ENCODE measurements around the gene DCAF11.
"Not testable (repeated sequence)": the region's sequence is repeated elsewhere in the genome, so short reads cannot be mapped to it uniquely, and the experiment has no call there.

The DCAF11 gene

GRCh38 chr14:24098229-24098926 is 16.2 kb upstream of the DCAF11 start:
- no peak for DNase-seq

GRCh38 chr14:24098927-24099813 is 15.4 kb upstream of the DCAF11 start:
- no peak for DNase-seq

DNA sequence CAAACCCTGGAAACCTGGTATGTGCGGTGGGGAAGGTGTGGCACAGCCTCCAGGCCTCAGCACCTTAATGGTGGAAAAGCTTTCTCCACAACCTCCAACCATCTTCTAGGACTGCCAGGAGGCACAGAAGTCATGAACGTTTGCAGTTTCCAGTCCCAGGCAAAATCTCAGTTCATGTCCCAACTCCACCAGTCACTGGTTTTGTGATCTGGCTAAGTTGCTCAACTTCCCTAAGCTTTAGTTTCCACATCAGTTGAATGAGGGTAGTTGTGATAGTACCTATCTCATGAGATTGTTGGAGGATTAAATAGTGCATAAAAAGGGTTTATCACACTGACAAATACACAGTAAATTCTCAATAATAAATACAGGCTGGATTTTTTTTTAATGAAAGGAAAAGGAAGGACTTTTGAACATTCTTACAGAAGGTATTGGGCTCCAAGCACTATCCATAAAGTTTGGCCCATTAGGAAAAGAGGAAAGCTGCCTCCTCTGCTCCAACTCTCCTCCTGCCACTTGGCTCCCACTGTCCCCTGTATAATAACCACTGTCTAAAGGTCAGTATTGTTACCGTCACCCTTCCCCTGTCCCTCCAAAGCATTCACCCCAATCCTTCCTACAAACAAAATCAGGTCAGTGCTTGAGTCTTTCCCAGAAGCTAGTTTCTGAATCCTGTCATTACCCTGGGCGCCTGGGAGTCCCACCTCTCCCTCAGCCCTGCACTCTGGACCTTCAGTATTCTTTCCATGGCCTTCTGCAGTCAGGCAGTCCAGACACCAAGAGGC is 14.2 kb upstream of the DCAF11 start:
- peak; percentile 17 for DNase-seq

- DNase-seq = no peak
Observed at GRCh38 chr14:24100982-24101494, 13.5 kb upstream of the DCAF11 start.

- DNase-seq = no peak
Observed at GRCh38 chr14:24102357-24103048, 12.1 kb upstream of the DCAF11 start.

DNA sequence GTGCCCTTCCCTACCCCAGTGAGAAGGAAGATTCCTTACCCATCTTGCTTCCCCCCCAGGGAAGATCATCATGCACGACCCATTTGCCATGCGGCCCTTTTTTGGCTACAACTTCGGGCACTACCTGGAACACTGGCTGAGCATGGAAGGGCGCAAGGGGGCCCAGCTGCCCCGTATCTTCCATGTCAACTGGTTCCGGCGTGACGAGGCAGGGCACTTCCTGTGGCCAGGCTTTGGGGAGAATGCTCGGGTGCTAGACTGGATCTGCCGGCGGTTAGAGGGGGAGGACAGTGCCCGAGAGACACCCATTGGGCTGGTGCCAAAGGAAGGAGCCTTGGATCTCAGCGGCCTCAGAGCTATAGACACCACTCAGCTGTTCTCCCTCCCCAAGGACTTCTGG is 11.1 kb upstream of the DCAF11 start:
- no peak for DNase-seq

DNA sequence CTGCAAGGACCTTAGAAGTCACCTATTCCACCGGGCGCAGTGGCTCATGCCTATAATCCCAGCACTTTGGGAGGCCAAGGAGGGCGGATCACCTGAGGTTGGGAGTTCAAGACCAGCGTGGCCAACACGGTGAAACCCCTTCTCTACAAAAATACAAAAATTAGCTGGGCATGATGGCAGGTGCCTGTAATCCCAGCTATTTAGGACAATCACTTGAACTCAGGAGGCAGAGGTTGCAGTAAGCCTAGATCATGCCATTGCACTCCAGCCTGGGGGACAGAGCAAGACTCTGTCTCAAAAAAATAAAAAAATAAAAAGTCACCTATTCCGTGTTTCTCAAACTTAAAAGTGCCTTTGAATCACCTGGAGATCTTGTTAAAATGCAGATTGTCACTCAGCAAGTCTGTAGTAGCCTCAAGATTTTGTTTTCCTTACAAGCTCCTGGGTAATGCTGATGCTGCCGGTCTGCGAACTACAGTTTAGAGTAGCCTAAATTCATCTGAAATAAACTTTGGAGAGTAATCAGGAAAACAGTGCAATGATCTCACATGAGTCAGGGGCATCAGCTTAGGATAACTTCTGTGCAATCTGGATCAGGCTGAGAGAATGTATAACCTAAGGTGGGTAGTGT is 8.9 kb upstream of the DCAF11 start:
- DNase-seq = not testable (repeated sequence)

DNA sequence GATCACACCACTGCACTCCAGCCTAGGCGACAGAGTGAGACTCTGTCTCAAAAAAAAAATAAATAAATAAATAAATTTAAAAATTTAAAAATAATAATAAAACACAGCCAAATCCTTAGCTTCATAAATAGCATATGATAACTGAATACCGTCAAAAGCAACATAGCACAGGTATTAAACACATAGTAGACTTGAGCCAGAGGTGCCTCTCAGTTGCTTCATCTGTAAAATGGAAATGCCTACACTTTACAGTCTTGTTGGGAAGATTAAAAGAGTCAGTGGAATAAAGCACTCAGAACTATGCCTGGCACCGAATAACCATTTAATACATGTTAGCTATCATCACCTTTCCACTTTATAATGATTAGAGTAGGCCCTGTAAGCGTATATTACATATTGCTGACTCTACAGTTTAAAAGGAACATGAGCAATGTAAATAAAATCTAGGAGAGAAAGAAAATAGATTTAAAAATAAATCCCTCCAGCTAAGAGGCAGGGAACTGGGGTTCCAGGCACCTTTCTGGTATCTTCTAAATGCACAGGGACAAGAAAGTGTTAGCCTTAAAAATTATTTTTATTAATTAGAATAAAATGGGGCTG is 7.8 kb upstream of the DCAF11 start:
- no peak for DNase-seq

GRCh38 chr14:24108336-24108874 is 6.2 kb upstream of the DCAF11 start:
- DNase-seq = no peak

GRCh38 chr14:24110060-24110459 is 4.5 kb upstream of the DCAF11 start:
- DNase-seq = no peak

- no peak for DNase-seq
Observed at GRCh38 chr14:24110523-24110922, 4.1 kb upstream of the DCAF11 start.

GRCh38 chr14:24113379-24113800 is 1.2 kb upstream of the DCAF11 start:
- no peak for DNase-seq

GRCh38 chr14:24113801-24114531 is 611 bp upstream of the DCAF11 start:
- DNase-seq = peak; percentile 97

GRCh38 chr14:24115422-24116127 is 998 bp downstream of the DCAF11 start:
- DNase-seq = no peak

DNA sequence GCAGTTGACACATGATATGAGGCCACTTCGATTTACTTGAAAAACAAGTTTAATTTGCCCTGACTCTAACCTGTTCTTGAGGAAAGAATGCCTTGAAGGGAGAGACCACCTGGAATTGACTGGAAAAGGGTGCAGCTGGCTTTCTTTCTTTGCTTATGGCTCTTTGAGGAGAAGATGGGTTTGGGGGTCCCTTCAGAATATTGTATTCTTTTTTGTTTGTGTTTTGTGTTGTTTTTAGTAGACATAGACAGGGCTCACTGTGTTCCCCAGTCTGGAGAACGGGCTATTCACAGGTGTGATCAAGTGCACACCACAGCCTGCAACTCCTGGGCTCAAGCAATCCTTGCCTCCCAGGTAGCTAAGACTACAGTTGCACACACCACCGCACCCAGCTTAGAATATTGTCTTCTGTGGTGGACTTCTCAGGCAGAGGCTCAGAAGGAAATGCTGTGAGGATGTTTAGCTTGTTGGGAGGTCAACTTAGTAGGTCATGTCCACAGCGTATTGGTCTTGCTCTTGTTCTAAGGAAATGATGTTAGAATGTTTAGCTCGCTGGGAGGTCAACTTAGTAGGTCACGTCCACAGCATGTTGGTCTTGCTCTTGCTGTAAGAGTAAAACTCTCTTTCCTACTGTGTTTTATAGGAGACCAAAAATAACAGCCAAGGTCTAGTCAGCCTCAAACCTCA is 1.7 kb downstream of the DCAF11 start:
- DNase-seq = no peak

- DNase-seq = no peak
Observed at GRCh38 chr14:24117179-24117578, 2.6 kb downstream of the DCAF11 start.

DNA sequence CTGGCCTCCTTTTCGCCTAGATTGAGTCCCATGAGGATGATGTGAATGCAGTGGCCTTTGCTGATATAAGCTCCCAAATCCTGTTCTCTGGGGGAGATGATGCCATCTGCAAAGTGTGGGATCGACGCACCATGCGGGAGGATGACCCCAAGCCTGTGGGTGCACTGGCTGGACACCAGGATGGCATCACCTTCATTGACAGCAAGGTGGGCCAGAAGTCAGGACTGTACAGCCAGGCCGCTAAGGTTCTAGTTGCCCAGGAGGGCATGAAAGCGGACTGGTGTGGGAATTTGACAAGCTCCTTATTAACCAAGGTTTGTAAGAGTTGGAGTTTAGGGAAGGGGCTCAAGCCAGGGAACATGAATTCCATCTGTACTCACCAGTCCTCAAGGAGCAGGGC is 5.1 kb downstream of the DCAF11 start:
- DNase-seq = no peak

DNA sequence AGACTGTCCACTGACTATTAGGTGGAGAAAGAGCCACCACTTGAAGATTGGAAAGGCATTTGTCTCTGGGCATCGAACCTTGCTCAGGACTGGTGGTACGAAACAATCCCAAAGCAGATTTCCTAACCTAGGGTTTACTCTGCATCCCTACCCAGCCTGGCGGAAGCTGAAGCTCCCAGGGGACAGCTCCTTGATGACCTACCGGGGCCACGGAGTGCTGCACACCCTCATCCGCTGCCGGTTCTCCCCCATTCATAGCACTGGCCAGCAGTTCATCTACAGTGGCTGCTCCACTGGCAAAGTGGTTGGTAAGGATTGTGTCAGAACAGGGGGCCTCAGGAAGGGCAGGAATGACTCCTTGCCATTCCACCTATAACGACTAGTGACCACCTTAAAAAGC is 6.6 kb downstream of the DCAF11 start:
- DNase-seq = no peak

GRCh38 chr14:24122416-24122815 is 7.8 kb downstream of the DCAF11 start:
- DNase-seq = peak; percentile 19
